Measurements from ENCODE around the gene TNPO2.

DNA sequence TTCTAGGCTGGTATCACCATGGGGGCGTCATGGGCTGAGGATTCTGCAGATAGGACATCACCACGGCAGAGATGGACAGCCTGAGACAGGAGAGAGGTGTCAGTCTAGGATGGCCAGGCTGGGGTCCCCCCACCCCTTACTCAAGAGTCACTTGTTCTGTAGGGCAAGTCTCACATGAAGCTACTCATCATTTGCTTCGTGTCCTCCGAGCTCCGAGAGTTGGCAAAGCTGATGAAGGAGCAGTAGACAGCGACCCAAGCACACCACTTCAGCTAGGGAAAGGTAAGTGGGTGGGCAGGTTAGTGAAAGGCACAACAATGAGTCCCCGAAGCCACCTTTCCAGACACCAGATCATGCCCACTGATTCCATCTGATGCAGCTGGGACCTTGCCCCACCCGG is 55.4 kb downstream of the TNPO2 start:
- TF ChIP-seq, protein P1, sequence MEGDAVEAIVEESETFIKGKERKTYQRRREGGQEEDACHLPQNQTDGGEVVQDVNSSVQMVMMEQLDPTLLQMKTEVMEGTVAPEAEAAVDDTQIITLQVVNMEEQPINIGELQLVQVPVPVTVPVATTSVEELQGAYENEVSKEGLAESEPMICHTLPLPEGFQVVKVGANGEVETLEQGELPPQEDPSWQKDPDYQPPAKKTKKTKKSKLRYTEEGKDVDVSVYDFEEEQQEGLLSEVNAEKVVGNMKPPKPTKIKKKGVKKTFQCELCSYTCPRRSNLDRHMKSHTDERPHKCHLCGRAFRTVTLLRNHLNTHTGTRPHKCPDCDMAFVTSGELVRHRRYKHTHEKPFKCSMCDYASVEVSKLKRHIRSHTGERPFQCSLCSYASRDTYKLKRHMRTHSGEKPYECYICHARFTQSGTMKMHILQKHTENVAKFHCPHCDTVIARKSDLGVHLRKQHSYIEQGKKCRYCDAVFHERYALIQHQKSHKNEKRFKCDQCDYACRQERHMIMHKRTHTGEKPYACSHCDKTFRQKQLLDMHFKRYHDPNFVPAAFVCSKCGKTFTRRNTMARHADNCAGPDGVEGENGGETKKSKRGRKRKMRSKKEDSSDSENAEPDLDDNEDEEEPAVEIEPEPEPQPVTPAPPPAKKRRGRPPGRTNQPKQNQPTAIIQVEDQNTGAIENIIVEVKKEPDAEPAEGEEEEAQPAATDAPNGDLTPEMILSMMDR (IDR thresholded peaks at IDR 0.05): no peak
- TF ChIP-seq POLR2A (IDR thresholded peaks at IDR 0.05; ENCODE audit: low read depth) (no peak), POLR2AphosphoS5 (IDR thresholded peaks at IDR 0.05) (no peak), EP300 (IDR thresholded peaks at IDR 0.05) (no peak)

Measured in esophagus muscularis mucosa (tissue), 4 donors.